SK-N-SH (cell line): ENCODE measurements around the gene KDM5C. TPM values are rescaled to one million over a fixed set of nuclear protein-coding genes. Genes with fewer than 3 reads are reported as not detected.
A peak's percentile ranks its signal among the peaks of the same experiment; 100 is the strongest.

Source experiments
- CTCF ChIA-PET: fragments of 300-600, 350-600 bp; formaldehyde crosslinking; extraction: SDS; loops from one replicate; lab custom pipeline; 2021; lab: Yijun Ruan, JAX
- POLR2A ChIA-PET: fragments of 350-600 bp; sonication (Branson Sonifier 250); formaldehyde crosslinking; extraction: SDS; loops from one replicate; lab custom pipeline; 2020; ENCODE audit warnings: antibody characterized with exemption, inconsistent platforms; lab: Yijun Ruan, JAX
- DNase-seq: peaks from one replicate; pipeline ENCODE4 v3.0.0; 2012
- H2AFZ ChIP-seq: fragments of 200-600 bp; sonication (generic); 2 replicates; pipeline ENCODE4 v1.8.1; 2016; ENCODE audit warnings: antibody characterized with exemption, mild to moderate bottlenecking, low read depth
- H3F3A ChIP-seq: fragments of 200-600 bp; sonication (generic); replicated peaks from 2 replicates; pipeline ENCODE3; 2016; ENCODE audit warnings: antibody characterized with exemption, mild to moderate bottlenecking; ENCODE audit not compliant: insufficient read depth
- H3K27ac ChIP-seq, 2 experiments: fragments of 200-500 bp in 1 of 2; fragments of 200-600 bp in 1 of 2; sonication (Bioruptor generic) in 1 of 2; sonication (generic), shearing (Covaris generic) in 1 of 2; 2 replicates each; pipeline versions ENCODE4 v1.5.1 to v1.6.1; 2014 to 2016; ENCODE audit warnings: low read depth in 2 of 2, inconsistent platforms in 1 of 2, low read length in 1 of 2, mild to moderate bottlenecking in 1 of 2, mixed read lengths in 1 of 2
- H3K27me3 ChIP-seq: fragments of 200-600 bp; sonication (generic), shearing (Covaris generic); 2 replicates; pipeline ENCODE4 v1.6.1; 2016; ENCODE audit warnings: mixed run types; ENCODE audit not compliant: insufficient read depth
- H3K36me3 ChIP-seq, 2 experiments: fragments of 200-500 bp in 1 of 2; fragments of 200-600 bp in 1 of 2; sonication (Bioruptor generic) in 1 of 2; sonication (generic) in 1 of 2; replicated peaks in 1 of 2; 2 replicates each; pipeline versions ENCODE3 to v1.5.1; 2014 to 2016; ENCODE audit warnings: low read length in 1 of 2, mild to moderate bottlenecking in 1 of 2; ENCODE audit not compliant: insufficient read depth in 2 of 2, control insufficient read depth in 1 of 2
- H3K4me1 ChIP-seq, 2 experiments: fragments of 200-500 bp in 1 of 2; fragments of 200-600 bp in 1 of 2; sonication (Bioruptor generic) in 1 of 2; sonication (generic), shearing (Covaris generic) in 1 of 2; 2 replicates each; pipeline versions ENCODE4 v1.5.1 to v1.6.1; 2014 to 2016; ENCODE audit warnings: low read depth in 1 of 2, low read length in 1 of 2, mixed run types in 1 of 2; ENCODE audit not compliant: insufficient read depth in 2 of 2, control insufficient read depth in 1 of 2
- H3K4me2 ChIP-seq: fragments of 200-600 bp; sonication (generic), shearing (Covaris generic); 2 replicates; pipeline ENCODE4 v1.6.1; 2017; ENCODE audit warnings: mixed run types
- H3K4me3 ChIP-seq, 2 experiments: fragments of 200-500 bp in 1 of 2; fragments of 200-600 bp in 1 of 2; sonication (Bioruptor generic) in 1 of 2; sonication (generic), shearing (Covaris generic) in 1 of 2; 2 replicates each; pipeline versions ENCODE4 v1.5.1 to v1.8.1; 2014 to 2016; ENCODE audit warnings: low read depth in 2 of 2, inconsistent platforms in 1 of 2, low read length in 1 of 2, mild to moderate bottlenecking in 1 of 2, mixed read lengths in 1 of 2, moderate library complexity in 1 of 2
- H3K79me2 ChIP-seq: fragments of 200-600 bp; sonication (generic); 2 replicates; pipeline ENCODE4 v1.8.1; 2017; ENCODE audit warnings: mild to moderate bottlenecking; ENCODE audit not compliant: insufficient read depth
- H3K9ac ChIP-seq: fragments of 200-600 bp; sonication (generic); 2 replicates; pipeline ENCODE4 v1.6.1; 2017; ENCODE audit warnings: mixed run types
- H3K9me2 ChIP-seq: fragments of 200-600 bp; sonication (generic); 2 replicates; pipeline ENCODE4 v1.6.1; 2017; ENCODE audit warnings: mixed run types
- H3K9me3 ChIP-seq: fragments of 200-600 bp; sonication (generic); 2 replicates; pipeline ENCODE4 v1.6.1; 2017; ENCODE audit warnings: mixed run types, mild to moderate bottlenecking, moderate library complexity
- H4K20me1 ChIP-seq: fragments of 200-600 bp; sonication (generic); 2 replicates; pipeline ENCODE4 v1.6.1; 2017; ENCODE audit warnings: mild to moderate bottlenecking, mixed run types; ENCODE audit not compliant: insufficient read depth
- CHD2 ChIP-seq: fragments of 150-350 bp; IDR thresholded peaks from 2 replicates; pipeline ENCODE4 v1.6.1; 2018; ENCODE audit warnings: low read length; ENCODE audit not compliant: partially characterized antibody
- ELF1 ChIP-seq: IDR thresholded peaks from 2 replicates; pipeline ENCODE4 v1.4.0; 2012
- EP300 ChIP-seq, 2 experiments: IDR thresholded peaks; 2 replicates each; pipeline versions ENCODE4 v1.4.0 to v1.6.1; 2012; ENCODE audit warnings: borderline replicate concordance in 1 of 2, low read depth in 1 of 2, low read length in 1 of 2
- FOSL2 ChIP-seq: IDR thresholded peaks from 2 replicates; pipeline ENCODE4 v1.4.0; 2012; ENCODE audit warnings: low read depth, mild to moderate bottlenecking, moderate library complexity, borderline replicate concordance
- FOXM1 ChIP-seq: IDR thresholded peaks from 2 replicates; pipeline ENCODE4 v1.4.0; 2012; ENCODE audit warnings: low read depth, mild to moderate bottlenecking
- GATA2 ChIP-seq: sonication (generic); formaldehyde crosslinking; IDR thresholded peaks from 2 replicates; pipeline ENCODE4 v1.5.0; 2020; ENCODE audit warnings: mild to moderate bottlenecking, missing genetic modification reagents
- MEF2A ChIP-seq: IDR thresholded peaks from 2 replicates; pipeline ENCODE4 v1.4.0; 2012; ENCODE audit warnings: low read depth, borderline replicate concordance
- NFIC ChIP-seq: IDR thresholded peaks from 2 replicates; pipeline ENCODE4 v1.4.0; 2012; ENCODE audit warnings: borderline replicate concordance
- NRF1 ChIP-seq: IDR thresholded peaks from 2 replicates; pipeline ENCODE4 v1.6.1; 2012; ENCODE audit warnings: low read depth, mild to moderate bottlenecking, low read length
- RAD21 ChIP-seq: IDR thresholded peaks from 2 replicates; pipeline ENCODE4 v1.6.1; 2012; ENCODE audit warnings: mild to moderate bottlenecking, low read length
- SMC3 ChIP-seq: IDR thresholded peaks from 2 replicates; pipeline ENCODE4 v1.6.1; 2012; ENCODE audit warnings: low read depth, low read length, improper control_type of control experiment
- TAF1 ChIP-seq: IDR thresholded peaks from 2 replicates; pipeline ENCODE4 v1.6.1; 2012; ENCODE audit warnings: low read depth, mild to moderate bottlenecking, low read length, moderate library complexity, borderline replicate concordance
- TCF12 ChIP-seq: IDR thresholded peaks from 2 replicates; pipeline ENCODE4 v1.4.0; 2012
- TEAD4 ChIP-seq: IDR thresholded peaks from 2 replicates; pipeline ENCODE4 v1.4.0; 2012; ENCODE audit warnings: mild to moderate bottlenecking, borderline replicate concordance; ENCODE audit not compliant: insufficient read depth
- WGBS: methylation state at CpG from one replicate; pipeline ENCODE4 v1.1.6; 2017; ENCODE audit warnings: low lambda C conversion rate; 5-methylcytosine and 5-hydroxymethylcytosine counted together
- polyA plus RNA-seq, 3 experiments: library from polyadenylated mRNA; depleted of rRNA; stranded (reverse); fragments of >200 nt; gene quantifications; 2 replicates each; pipeline ENCODE4 v1.2.3, GENCODE V29; 2012
- TF ChIP-seq, protein P1 (sequence below): fragments of 150-350 bp; IDR thresholded peaks from 2 replicates; pipeline ENCODE4 v1.6.1; 2016; ENCODE audit warnings: mild to moderate bottlenecking, low read depth, low read length
- TF ChIP-seq, protein P2 (sequence below): IDR thresholded peaks from 2 replicates; pipeline ENCODE4 v1.4.0; 2012; ENCODE audit warnings: low read depth, borderline replicate concordance
- TF ChIP-seq, protein P3 (sequence below): fragments of 150-350 bp; IDR thresholded peaks from 2 replicates; pipeline ENCODE4 v1.6.1; 2017; ENCODE audit warnings: antibody characterized with exemption, low read length, low read depth, borderline replicate concordance
- TF ChIP-seq, protein P4 (sequence below): IDR thresholded peaks from 2 replicates; pipeline ENCODE4 v1.4.0; 2012; ENCODE audit warnings: low read depth
- TF ChIP-seq, protein P5 (sequence below): IDR thresholded peaks from 2 replicates; pipeline ENCODE4 v1.4.0; 2012; ENCODE audit warnings: low read depth, borderline replicate concordance
- TF ChIP-seq, protein P6 (sequence below): fragments of 200-600 bp; sonication (generic); IDR thresholded peaks from 2 replicates; pipeline ENCODE4 v1.6.1; 2017; ENCODE audit warnings: antibody characterized with exemption, mild to moderate bottlenecking, moderate library complexity

Gene KDM5C
- polyA plus RNA-seq, 1 of the 3 experiments (the other 2 are of a cell fraction), result 76.6 TPM

DNA sequence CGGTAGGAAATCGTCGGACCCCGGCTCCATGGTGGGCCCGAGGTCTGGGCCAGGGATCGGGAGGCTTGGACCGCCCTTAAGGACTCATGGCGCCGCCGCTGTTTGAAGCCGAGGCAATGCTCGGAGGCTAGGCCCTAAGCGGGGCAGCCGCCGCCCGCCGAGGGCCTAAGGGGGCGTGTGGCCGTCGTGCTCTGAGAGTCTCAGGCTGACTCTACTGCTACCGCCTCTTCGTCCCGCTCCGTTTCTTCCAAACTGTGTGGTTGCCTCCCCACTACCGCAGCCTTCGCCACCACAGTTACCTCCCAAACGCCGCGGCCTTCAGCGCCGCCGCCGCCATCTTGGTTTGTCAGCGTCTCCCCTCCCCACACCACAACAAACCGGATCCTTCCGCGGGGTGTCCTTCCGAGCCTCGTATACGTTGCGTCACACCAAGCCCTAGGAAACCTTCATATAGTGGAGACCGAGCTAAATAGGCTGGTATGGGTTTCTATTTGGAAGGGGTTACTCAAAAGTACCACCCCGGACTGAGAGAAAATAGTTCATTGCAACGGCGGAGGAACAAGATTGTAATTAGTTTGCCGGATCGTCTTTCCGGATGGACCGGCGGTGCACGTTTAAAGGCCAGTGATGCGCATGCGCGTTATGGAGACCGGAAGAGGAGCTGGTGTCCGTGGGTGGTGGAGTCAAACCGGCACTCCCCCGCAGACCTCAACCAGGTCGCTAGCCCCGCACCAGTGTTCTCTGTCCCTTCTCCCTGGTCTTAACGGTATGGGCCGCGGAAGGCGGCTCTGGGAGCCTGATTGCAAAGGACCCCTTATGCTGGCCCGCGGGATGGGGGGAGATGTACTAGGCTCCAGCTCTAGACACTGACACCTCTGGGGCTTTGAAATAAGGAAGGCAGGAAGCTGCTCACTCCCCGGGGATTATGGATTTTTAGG lies at the start of gene KDM5C (continued):
- TF ChIP-seq, protein P1, sequence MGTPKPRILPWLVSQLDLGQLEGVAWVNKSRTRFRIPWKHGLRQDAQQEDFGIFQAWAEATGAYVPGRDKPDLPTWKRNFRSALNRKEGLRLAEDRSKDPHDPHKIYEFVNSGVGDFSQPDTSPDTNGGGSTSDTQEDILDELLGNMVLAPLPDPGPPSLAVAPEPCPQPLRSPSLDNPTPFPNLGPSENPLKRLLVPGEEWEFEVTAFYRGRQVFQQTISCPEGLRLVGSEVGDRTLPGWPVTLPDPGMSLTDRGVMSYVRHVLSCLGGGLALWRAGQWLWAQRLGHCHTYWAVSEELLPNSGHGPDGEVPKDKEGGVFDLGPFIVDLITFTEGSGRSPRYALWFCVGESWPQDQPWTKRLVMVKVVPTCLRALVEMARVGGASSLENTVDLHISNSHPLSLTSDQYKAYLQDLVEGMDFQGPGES, result no peak
- TF ChIP-seq FOSL2, result peak; percentile 19; the same call in 1 of the 2 replicates
- TF ChIP-seq, protein P2, sequence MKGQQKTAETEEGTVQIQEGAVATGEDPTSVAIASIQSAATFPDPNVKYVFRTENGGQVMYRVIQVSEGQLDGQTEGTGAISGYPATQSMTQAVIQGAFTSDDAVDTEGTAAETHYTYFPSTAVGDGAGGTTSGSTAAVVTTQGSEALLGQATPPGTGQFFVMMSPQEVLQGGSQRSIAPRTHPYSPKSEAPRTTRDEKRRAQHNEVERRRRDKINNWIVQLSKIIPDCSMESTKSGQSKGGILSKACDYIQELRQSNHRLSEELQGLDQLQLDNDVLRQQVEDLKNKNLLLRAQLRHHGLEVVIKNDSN, result 0 out of 2 replicates have a peak, but pooled peaks have one; percentile 10

DNA sequence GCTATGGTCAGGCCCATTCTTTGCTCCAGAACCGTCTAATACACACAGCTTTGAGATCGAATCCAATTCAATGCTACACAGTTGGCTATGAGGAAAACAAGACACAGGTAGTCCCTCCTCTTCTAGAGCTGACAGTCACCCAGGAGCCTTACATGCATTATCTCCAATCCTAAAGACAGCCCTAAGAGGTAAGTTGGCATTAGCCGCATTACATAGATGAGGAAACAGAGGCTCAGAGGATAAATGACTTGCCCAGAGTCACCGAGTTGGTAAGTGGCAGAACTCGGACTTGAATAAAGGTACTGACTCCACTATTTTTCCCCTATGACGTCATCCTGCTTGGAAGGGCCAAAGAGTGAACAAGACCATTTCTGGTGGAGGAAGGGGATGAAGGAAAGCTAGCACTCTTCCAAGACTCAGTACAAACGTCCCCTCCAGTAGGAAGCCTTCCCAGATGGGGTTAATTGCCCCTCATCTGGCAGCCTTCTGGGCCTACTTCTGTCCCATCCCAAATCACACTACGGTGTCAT lies 47.9 kb upstream of the KDM5C start:
- TF ChIP-seq SMC3 (no peak), NRF1 (no peak), RAD21 (no peak), ELF1 (no peak), GATA2 (CRISPR knock-in tag) (no peak), TCF12 (no peak), TEAD4 (no peak), NFIC (no peak), FOXM1 (no peak), EP300 (IDR thresholded peaks at IDR 0.05; ENCODE audit: borderline replicate concordance in 1 of 2, low read depth in 1 of 2, low read length in 1 of 2) (no peak), TAF1 (no peak), MEF2A (no peak), CHD2 (no peak)
- TF ChIP-seq, protein P3, sequence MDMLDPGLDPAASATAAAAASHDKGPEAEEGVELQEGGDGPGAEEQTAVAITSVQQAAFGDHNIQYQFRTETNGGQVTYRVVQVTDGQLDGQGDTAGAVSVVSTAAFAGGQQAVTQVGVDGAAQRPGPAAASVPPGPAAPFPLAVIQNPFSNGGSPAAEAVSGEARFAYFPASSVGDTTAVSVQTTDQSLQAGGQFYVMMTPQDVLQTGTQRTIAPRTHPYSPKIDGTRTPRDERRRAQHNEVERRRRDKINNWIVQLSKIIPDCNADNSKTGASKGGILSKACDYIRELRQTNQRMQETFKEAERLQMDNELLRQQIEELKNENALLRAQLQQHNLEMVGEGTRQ, result no peak
- TF ChIP-seq, protein P4, sequence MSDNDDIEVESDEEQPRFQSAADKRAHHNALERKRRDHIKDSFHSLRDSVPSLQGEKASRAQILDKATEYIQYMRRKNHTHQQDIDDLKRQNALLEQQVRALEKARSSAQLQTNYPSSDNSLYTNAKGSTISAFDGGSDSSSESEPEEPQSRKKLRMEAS, result no peak
- TF ChIP-seq, protein P5, sequence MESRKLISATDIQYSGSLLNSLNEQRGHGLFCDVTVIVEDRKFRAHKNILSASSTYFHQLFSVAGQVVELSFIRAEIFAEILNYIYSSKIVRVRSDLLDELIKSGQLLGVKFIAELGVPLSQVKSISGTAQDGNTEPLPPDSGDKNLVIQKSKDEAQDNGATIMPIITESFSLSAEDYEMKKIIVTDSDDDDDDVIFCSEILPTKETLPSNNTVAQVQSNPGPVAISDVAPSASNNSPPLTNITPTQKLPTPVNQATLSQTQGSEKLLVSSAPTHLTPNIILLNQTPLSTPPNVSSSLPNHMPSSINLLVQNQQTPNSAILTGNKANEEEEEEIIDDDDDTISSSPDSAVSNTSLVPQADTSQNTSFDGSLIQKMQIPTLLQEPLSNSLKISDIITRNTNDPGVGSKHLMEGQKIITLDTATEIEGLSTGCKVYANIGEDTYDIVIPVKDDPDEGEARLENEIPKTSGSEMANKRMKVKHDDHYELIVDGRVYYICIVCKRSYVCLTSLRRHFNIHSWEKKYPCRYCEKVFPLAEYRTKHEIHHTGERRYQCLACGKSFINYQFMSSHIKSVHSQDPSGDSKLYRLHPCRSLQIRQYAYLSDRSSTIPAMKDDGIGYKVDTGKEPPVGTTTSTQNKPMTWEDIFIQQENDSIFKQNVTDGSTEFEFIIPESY, result no peak
- TF ChIP-seq, protein P6, sequence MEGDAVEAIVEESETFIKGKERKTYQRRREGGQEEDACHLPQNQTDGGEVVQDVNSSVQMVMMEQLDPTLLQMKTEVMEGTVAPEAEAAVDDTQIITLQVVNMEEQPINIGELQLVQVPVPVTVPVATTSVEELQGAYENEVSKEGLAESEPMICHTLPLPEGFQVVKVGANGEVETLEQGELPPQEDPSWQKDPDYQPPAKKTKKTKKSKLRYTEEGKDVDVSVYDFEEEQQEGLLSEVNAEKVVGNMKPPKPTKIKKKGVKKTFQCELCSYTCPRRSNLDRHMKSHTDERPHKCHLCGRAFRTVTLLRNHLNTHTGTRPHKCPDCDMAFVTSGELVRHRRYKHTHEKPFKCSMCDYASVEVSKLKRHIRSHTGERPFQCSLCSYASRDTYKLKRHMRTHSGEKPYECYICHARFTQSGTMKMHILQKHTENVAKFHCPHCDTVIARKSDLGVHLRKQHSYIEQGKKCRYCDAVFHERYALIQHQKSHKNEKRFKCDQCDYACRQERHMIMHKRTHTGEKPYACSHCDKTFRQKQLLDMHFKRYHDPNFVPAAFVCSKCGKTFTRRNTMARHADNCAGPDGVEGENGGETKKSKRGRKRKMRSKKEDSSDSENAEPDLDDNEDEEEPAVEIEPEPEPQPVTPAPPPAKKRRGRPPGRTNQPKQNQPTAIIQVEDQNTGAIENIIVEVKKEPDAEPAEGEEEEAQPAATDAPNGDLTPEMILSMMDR, result no peak
- Histone ChIP-seq H3K9ac (no peak overlapping the region), H3K27me3 (no peaks in the 10 kb centered on the region), H3K9me3 (no peaks in the 10 kb centered on the region), H3K36me3 (no peaks in the 10 kb centered on the region), H3K4me3 (no peak overlapping the region), H3K4me1 (no peaks in the 10 kb centered on the region), H4K20me1 (no peaks in the 10 kb centered on the region; the same call in 1 of the 2 replicates), H3K27ac (no peak overlapping the region), H3K79me2 (no peaks in the 10 kb centered on the region; the same call in 1 of the 2 replicates), H3K9me2 (no peaks in the 10 kb centered on the region), H3F3A (no peaks in the 10 kb centered on the region), H2AFZ (no peak overlapping the region), H3K4me2 (no peak overlapping the region)
- POLR2A ChIA-PET, result no interaction called here
- WGBS, result 49% methylated on average over 8 of the region's 8 CpGs
- CTCF ChIA-PET, result interaction anchor here (4.8 kb wide), 1 partner anchor 11 kb away, joined by 28 read pairs; no protein-coding TSS in a partner anchor
- DNase-seq, result no peak
